HS-27A (cell line): ENCODE data around the gene RBM45.
"Not testable (repeated sequence)": the region's sequence is repeated elsewhere in the genome, so short reads cannot be mapped to it uniquely, and the experiment has no call there.

Source experiments
- DNase-seq: peaks from one replicate; pipeline ENCODE4 v3.0.0-alpha.2; 2012; ENCODE audit warnings: low read depth, missing footprints

The RBM45 gene

GRCh38 chr2:178112202-178113152 is at the start of gene RBM45:
TSS of gene RBM45 (plus strand) at chr2:178112437. CDS start at chr2:178112547, 110 bp downstream.
- DNase-seq: peak; percentile 47

- DNase-seq: no peak
These were observed 45.9 kb upstream of the RBM45 start for GRCh38 chr2:178066324-178066723.

- no peak for DNase-seq
These were observed 45.2 kb upstream of the RBM45 start for GRCh38 chr2:178066890-178067669.

- no peak for DNase-seq
These were observed 43.3 kb upstream of the RBM45 start for GRCh38 chr2:178068823-178069454.

- DNase-seq: no peak
These were observed 42.7 kb upstream of the RBM45 start for GRCh38 chr2:178069551-178069950.

GRCh38 chr2:178070824-178071223 is 41.4 kb upstream of the RBM45 start:
- no peak for DNase-seq

- no peak for DNase-seq
These were observed 40.2 kb upstream of the RBM45 start for GRCh38 chr2:178072000-178072382.

- no peak for DNase-seq
These were observed 39.6 kb upstream of the RBM45 start, which contains the start of gene PDE11A for GRCh38 chr2:178072383-178073301. TSS of gene PDE11A (minus strand) at chr2:178072777. CDS start at chr2:178072437, 340 bp downstream.

GRCh38 chr2:178074123-178075005 is 37.9 kb upstream of the RBM45 start:
- no peak for DNase-seq

- no peak for DNase-seq
These were observed 37.3 kb upstream of the RBM45 start for GRCh38 chr2:178075006-178075326.

GRCh38 chr2:178076130-178076529 is 36.1 kb upstream of the RBM45 start:
- DNase-seq: no peak

- DNase-seq: not testable (repeated sequence)
These were observed 33.0 kb upstream of the RBM45 start for GRCh38 chr2:178079279-178079678.

GRCh38 chr2:178082408-178083045 is 29.7 kb upstream of the RBM45 start:
- DNase-seq: no peak

- DNase-seq: no peak
These were observed 28.0 kb upstream of the RBM45 start for GRCh38 chr2:178084273-178084672.

- no peak for DNase-seq
These were observed 23.4 kb upstream of the RBM45 start for GRCh38 chr2:178088774-178089270.

- no peak for DNase-seq
These were observed 18.8 kb upstream of the RBM45 start for GRCh38 chr2:178093471-178093870.

- no peak for DNase-seq
These were observed 10.7 kb upstream of the RBM45 start for GRCh38 chr2:178101321-178102079.

- no peak for DNase-seq
These were observed 6.7 kb upstream of the RBM45 start for GRCh38 chr2:178105566-178105965.

- no peak for DNase-seq
These were observed 6.2 kb upstream of the RBM45 start for GRCh38 chr2:178106053-178106452.
